ENCODE measurements around the gene PCDHA9. TPM values are rescaled to one million over a fixed set of nuclear protein-coding genes. Genes with fewer than 3 reads are reported as not detected.
"Not testable (repeated sequence)": the region's sequence is repeated elsewhere in the genome, so short reads cannot be mapped to it uniquely, and the experiment has no call there.

The PCDHA9 gene, protein sequence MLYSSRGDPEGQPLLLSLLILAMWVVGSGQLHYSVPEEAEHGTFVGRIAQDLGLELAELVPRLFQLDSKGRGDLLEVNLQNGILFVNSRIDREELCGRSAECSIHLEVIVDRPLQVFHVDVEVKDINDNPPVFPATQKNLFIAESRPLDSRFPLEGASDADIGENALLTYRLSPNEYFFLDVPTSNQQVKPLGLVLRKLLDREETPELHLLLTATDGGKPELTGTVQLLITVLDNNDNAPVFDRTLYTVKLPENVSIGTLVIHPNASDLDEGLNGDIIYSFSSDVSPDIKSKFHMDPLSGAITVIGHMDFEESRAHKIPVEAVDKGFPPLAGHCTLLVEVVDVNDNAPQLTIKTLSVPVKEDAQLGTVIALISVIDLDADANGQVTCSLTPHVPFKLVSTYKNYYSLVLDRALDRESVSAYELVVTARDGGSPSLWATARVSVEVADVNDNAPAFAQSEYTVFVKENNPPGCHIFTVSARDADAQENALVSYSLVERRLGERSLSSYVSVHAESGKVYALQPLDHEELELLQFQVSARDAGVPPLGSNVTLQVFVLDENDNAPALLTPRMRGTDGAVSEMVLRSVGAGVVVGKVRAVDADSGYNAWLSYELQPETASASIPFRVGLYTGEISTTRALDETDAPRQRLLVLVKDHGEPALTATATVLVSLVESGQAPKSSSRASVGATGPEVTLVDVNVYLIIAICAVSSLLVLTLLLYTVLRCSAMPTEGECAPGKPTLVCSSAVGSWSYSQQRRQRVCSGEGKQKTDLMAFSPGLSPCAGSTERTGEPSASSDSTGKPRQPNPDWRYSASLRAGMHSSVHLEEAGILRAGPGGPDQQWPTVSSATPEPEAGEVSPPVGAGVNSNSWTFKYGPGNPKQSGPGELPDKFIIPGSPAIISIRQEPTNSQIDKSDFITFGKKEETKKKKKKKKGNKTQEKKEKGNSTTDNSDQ
- total RNA-seq (not detected), total RNA-seq (0 to 0.13 (median 0) reads per million in 172 experiments)
- polyA plus RNA-seq (2013, experiment 1 of 2), result not detected
- polyA plus RNA-seq (2013, experiment 2 of 2), result not detected

- H3K27me3 Mint-ChIP-seq, result peaks cover 36% of the 10 kb centered on the region
- H3K36me3 Mint-ChIP-seq (ENCODE audit: low read depth); DNase-seq; H3K4me1 Mint-ChIP-seq (ENCODE audit: low read depth); CTCF ChIA-PET; POLR2A ChIA-PET; ATAC-seq (ENCODE audit: poor library complexity); H3K4me3 Mint-ChIP-seq; H3K27ac ChIP-seq (ENCODE audit: low read depth in 1 of 2, low read length in 2 of 2); H3K36me3 ChIP-seq (ENCODE audit: insufficient read depth, low read length); H3K4me3 ChIP-seq (ENCODE audit: low read length); H3K4me1 ChIP-seq (ENCODE audit: insufficient read depth, low read length); intact Hi-C loops (cut with DNase I, micrococcal nuclease); H3K27ac Mint-ChIP-seq; H3K9me3 Mint-ChIP-seq: not testable (repeated sequence)
- H3K27me3 ChIP-seq (ENCODE audit: control insufficient read depth in 1 of 2, insufficient read depth in 2 of 2, low read length in 2 of 2), result peaks cover 15 to 18% of the 10 kb centered on the region in 2 experiments
- peaks cover 7 to 29% of the 10 kb centered on the region in 2 experiments for H3K9me3 ChIP-seq (ENCODE audit: control insufficient read depth in 1 of 2, insufficient read depth in 1 of 2, low read length in 2 of 2)
Observed at GRCh38 chr5:140848139-140849102, at the start of gene PCDHA9. PCDHA9 (plus strand) TSS chr5:140848382; CDS start chr5:140848496, 114 bp downstream.

DNA sequence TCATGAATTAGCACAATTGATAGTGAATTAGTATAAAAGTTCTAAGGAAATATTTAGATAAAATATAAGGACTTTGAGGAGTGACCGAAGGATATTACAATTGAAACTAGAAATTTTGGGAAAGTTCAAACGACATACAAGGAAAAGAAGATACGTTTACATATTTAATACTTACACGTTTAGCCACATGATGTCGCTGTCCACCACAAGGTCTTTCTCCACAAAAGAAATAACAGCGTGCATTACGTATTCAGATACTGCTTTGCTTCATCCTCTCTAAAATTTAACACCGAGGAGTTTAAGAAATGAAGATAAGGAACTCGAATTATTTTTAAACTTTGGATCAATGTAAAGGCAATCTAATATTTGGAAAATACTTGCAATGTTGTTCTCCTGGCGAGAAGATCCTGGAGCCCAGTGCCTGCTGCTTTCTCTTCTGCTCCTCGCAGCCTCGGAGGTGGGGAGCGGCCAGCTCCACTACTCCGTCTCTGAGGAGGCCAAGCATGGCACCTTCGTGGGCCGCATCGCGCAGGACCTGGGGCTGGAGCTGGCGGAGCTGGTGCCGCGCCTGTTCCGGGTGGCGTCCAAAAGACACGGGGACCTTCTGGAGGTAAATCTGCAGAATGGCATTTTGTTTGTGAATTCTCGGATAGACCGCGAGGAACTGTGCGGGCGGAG is 47.2 kb upstream of the PCDHA9 start, which contains the start of gene PCDHA3:
TSS of gene PCDHA3 (plus strand) at position 242 of the 678 bp plus-strand sequence.
- no peaks in the 10 kb centered on the region for H3K36me3 ChIP-seq (ENCODE audit: insufficient read depth, low read length)
- ATAC-seq (ENCODE audit: poor library complexity) (no peak), DNase-seq (no peak)
- ChIA-PET POLR2A (no interaction called here), CTCF (no interaction called here)
- Mint-ChIP-seq H3K36me3 (ENCODE audit: low read depth) (peaks cover 28% of the 10 kb centered on the region), H3K9me3 (peaks cover 20% of the 10 kb centered on the region), H3K4me3 (no peak within 1 kb of the TSS), H3K4me1 (ENCODE audit: low read depth) (no peaks in the 10 kb centered on the region), H3K27ac (no peak within 1 kb of the TSS), H3K27me3 (peaks cover 46% of the 10 kb centered on the region)
- peaks cover 27 to 34% of the 10 kb centered on the region in 2 experiments for H3K9me3 ChIP-seq (ENCODE audit: control insufficient read depth in 1 of 2, insufficient read depth in 1 of 2, low read length in 2 of 2)
- H3K4me3 ChIP-seq (ENCODE audit: low read length), result no peak within 1 kb of the TSS
- peaks cover 10 to 11% of the 10 kb centered on the region in 2 experiments for H3K27me3 ChIP-seq (ENCODE audit: control insufficient read depth in 1 of 2, insufficient read depth in 2 of 2, low read length in 2 of 2)
- intact Hi-C loops (cut with DNase I, micrococcal nuclease), result no loop called here
- TF ChIP-seq CTCF (IDR thresholded peaks at IDR 0.05), result no peak
- H3K4me1 ChIP-seq (ENCODE audit: insufficient read depth, low read length), result no peaks in the 10 kb centered on the region
- H3K27ac ChIP-seq (ENCODE audit: low read depth in 1 of 2, low read length in 2 of 2), result no peak within 1 kb of the TSS

DNA sequence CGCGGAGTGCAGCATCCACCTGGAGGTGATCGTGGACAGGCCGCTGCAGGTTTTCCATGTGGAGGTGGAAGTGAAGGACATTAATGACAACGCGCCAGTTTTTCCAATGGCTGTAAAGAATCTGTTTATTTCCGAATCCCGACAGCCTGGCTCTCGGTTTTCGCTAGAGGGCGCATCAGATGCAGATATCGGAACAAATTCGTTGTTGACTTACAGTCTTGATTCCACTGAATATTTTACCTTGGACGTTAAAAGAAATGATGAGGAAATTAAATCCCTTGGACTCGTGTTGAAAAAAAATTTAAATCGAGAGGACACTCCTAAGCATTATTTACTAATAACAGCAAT is 46.7 kb upstream of the PCDHA9 start:
- H3K9me3 ChIP-seq (ENCODE audit: control insufficient read depth in 1 of 2, insufficient read depth in 1 of 2, low read length in 2 of 2), result peaks cover 26 to 29% of the 10 kb centered on the region in 2 experiments
- intact Hi-C loops (cut with DNase I, micrococcal nuclease), result no loop called here
- DNase-seq (no peak), ATAC-seq (ENCODE audit: poor library complexity) (no peak)
- peaks cover 51% of the 10 kb centered on the region for H3K27me3 Mint-ChIP-seq
- H3K9me3 Mint-ChIP-seq, result peaks cover 22% of the 10 kb centered on the region
- no peak for TF ChIP-seq CTCF (IDR thresholded peaks at IDR 0.05)
- no peak overlapping the region for H3K27ac Mint-ChIP-seq
- no peak overlapping the region for H3K27ac ChIP-seq (ENCODE audit: low read depth in 1 of 2, low read length in 2 of 2)
- H3K4me3 ChIP-seq (ENCODE audit: low read length), result no peak overlapping the region
- no peaks in the 10 kb centered on the region for H3K4me1 ChIP-seq (ENCODE audit: insufficient read depth, low read length)
- H3K36me3 ChIP-seq (ENCODE audit: insufficient read depth, low read length), result no peaks in the 10 kb centered on the region
- H3K4me3 Mint-ChIP-seq, result no peak overlapping the region
- no peaks in the 10 kb centered on the region for H3K4me1 Mint-ChIP-seq (ENCODE audit: low read depth)
- CTCF ChIA-PET, result no interaction called here
- H3K27me3 ChIP-seq (ENCODE audit: control insufficient read depth in 1 of 2, insufficient read depth in 2 of 2, low read length in 2 of 2), result peaks cover 11 to 12% of the 10 kb centered on the region in 2 experiments
- peaks cover 28% of the 10 kb centered on the region for H3K36me3 Mint-ChIP-seq (ENCODE audit: low read depth)
- POLR2A ChIA-PET, result no interaction called here

DNA sequence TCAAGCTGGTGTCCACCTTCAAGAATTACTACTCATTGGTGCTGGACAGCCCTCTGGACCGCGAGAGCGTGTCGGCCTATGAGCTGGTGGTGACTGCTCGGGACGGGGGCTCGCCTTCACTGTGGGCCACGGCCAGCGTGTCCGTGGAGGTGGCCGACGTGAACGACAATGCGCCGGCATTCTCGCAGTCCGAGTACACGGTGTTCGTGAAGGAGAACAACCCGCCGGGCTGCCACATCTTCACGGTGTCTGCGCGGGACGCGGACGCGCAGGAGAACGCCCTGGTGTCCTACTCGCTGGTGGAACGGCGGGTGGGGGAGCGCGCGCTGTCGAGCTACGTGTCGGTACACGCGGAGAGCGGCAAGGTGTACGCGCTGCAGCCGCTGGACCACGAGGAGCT is 45.8 kb upstream of the PCDHA9 start:
- H3K27ac ChIP-seq (ENCODE audit: low read depth in 1 of 2, low read length in 2 of 2); POLR2A ChIA-PET; ATAC-seq (ENCODE audit: poor library complexity); H3K4me1 Mint-ChIP-seq (ENCODE audit: low read depth); CTCF ChIA-PET; H3K36me3 ChIP-seq (ENCODE audit: insufficient read depth, low read length); DNase-seq; H3K27ac Mint-ChIP-seq; H3K4me1 ChIP-seq (ENCODE audit: insufficient read depth, low read length); H3K4me3 ChIP-seq (ENCODE audit: low read length); intact Hi-C loops (cut with DNase I, micrococcal nuclease); H3K4me3 Mint-ChIP-seq: not testable (repeated sequence)
- Mint-ChIP-seq H3K9me3 (peaks cover 25% of the 10 kb centered on the region), H3K27me3 (peaks cover 54% of the 10 kb centered on the region), H3K36me3 (ENCODE audit: low read depth) (peaks cover 28% of the 10 kb centered on the region)
- H3K9me3 ChIP-seq (ENCODE audit: control insufficient read depth in 1 of 2, insufficient read depth in 1 of 2, low read length in 2 of 2), result peaks cover 26 to 27% of the 10 kb centered on the region in 2 experiments
- peaks cover 14 to 21% of the 10 kb centered on the region in 2 experiments for H3K27me3 ChIP-seq (ENCODE audit: control insufficient read depth in 1 of 2, insufficient read depth in 2 of 2, low read length in 2 of 2)
